IMR-90 (cell line): ENCODE results near the gene CDS1.
A peak's percentile ranks its signal among the peaks of the same experiment; 100 is the strongest.

Experiments used
- CEBPB ChIP-seq: IDR thresholded peaks from 2 replicates; pipeline ENCODE4 v1.6.1; 2012; ENCODE audit warnings: low read depth, low read length, improper control_type of control experiment
- CHD1 ChIP-seq: IDR thresholded peaks from 2 replicates; pipeline ENCODE4 v1.6.1; 2012; ENCODE audit warnings: low read depth, low read length, improper control_type of control experiment
- CTCF ChIP-seq: conservative IDR thresholded peaks from 2 replicates; pipeline ENCODE4 v1.5.1; 2012; ENCODE audit warnings: mild to moderate bottlenecking, low read depth, low read length, improper control_type of control experiment
- ELK1 ChIP-seq: fragments of 150-350 bp; IDR thresholded peaks from 2 replicates; pipeline ENCODE4 v1.6.1; 2016; ENCODE audit warnings: low read depth, mild to moderate bottlenecking, low read length, moderate library complexity, borderline replicate concordance
- FOS ChIP-seq: fragments of 150-350 bp; IDR thresholded peaks from 2 replicates; pipeline ENCODE4 v1.6.1; 2016; ENCODE audit warnings: low read depth, low read length
- NFE2L2 ChIP-seq: fragments of 150-350 bp; IDR thresholded peaks from 2 replicates; pipeline ENCODE4 v1.6.1; 2016; ENCODE audit warnings: low read depth, mild to moderate bottlenecking, low read length
- POLR2A ChIP-seq: IDR thresholded peaks from 2 replicates; pipeline ENCODE4 v1.6.1; 2012; ENCODE audit warnings: mild to moderate bottlenecking, low read depth, low read length
- RAD21 ChIP-seq: IDR thresholded peaks from 2 replicates; pipeline ENCODE4 v1.6.1; 2012; ENCODE audit warnings: low read length, improper control_type of control experiment
- RCOR1 ChIP-seq: IDR thresholded peaks from 2 replicates; pipeline ENCODE4 v1.6.1; 2012; ENCODE audit warnings: mild to moderate bottlenecking, low read length, improper control_type of control experiment; ENCODE audit not compliant: insufficient replicate concordance
- RFX5 ChIP-seq: IDR thresholded peaks from 2 replicates; pipeline ENCODE4 v1.8.0; 2012; ENCODE audit warnings: low read depth, mild to moderate bottlenecking, low read length, moderate library complexity
- USF2 ChIP-seq: fragments of 150-350 bp; IDR thresholded peaks from 2 replicates; pipeline ENCODE4 v1.6.1; 2017; ENCODE audit warnings: mild to moderate bottlenecking, antibody characterized with exemption, low read length, low read depth

- TF ChIP-seq CTCF = no peak
- no peak for TF ChIP-seq POLR2A
- TF ChIP-seq CHD1 = no peak
- no peak for TF ChIP-seq USF2
- peak; percentile 33; the same call in 1 of the 2 replicates for TF ChIP-seq NFE2L2
- no peak for TF ChIP-seq RCOR1
- no peak for TF ChIP-seq RAD21
- peak; percentile 14 for TF ChIP-seq CEBPB
- TF ChIP-seq RFX5 = no peak
- no peak for TF ChIP-seq ELK1
- peak; percentile 89 for TF ChIP-seq FOS
Measured at GRCh38 chr4:84691170-84691691, 108.3 kb downstream of the CDS1 start.
